Muscle layer of duodenum (tissue), 2 donors: ENCODE results near the gene ZHX3.

Experiments used
- H3K27ac ChIP-seq: one replicate; pipeline ENCODE4 v1.7.0; 2013; ENCODE audit warnings: mild to moderate bottlenecking, low read length
- H3K27me3 ChIP-seq: one replicate; pipeline ENCODE4 v1.7.0; 2013; ENCODE audit warnings: low read depth, mild to moderate bottlenecking, control low read depth, low read length
- H3K36me3 ChIP-seq, 2 donors: one replicate each; pipeline ENCODE4 v1.7.0; 2013; ENCODE audit warnings: low read length in 2 of 2, control low read depth in 1 of 2, mild to moderate bottlenecking in 1 of 2; ENCODE audit not compliant: insufficient read depth in 2 of 2, control insufficient read depth in 1 of 2
- H3K4me1 ChIP-seq, 2 donors: one replicate each; pipeline ENCODE4 v1.7.0; 2013; ENCODE audit warnings: low read length in 2 of 2, mild to moderate bottlenecking in 2 of 2, control low read depth in 1 of 2, moderate library complexity in 1 of 2; ENCODE audit not compliant: insufficient read depth in 2 of 2, control insufficient read depth in 1 of 2
- H3K4me3 ChIP-seq, 2 donors: one replicate each; pipeline ENCODE4 v1.7.0; 2013; ENCODE audit warnings: low read length in 2 of 2, low read depth in 1 of 2, mild to moderate bottlenecking in 1 of 2
- H3K9me3 ChIP-seq, 2 donors: one replicate each; pipeline ENCODE4 v1.7.0; 2013; ENCODE audit warnings: low read length in 2 of 2, control low read depth in 1 of 2, mild to moderate bottlenecking in 1 of 2; ENCODE audit not compliant: control insufficient read depth in 1 of 2
- donor health status: healthy.

Gene ZHX3

GRCh38 chr20:41155261-41155660 is 162.3 kb downstream of the ZHX3 start:
- H3K4me1 ChIP-seq, result peaks cover 9 to 19% of the 10 kb centered on the region in 2 donors
- H3K4me3 ChIP-seq, result no peak overlapping the region
- peaks cover 7% of the 10 kb centered on the region in 2 donors for H3K36me3 ChIP-seq
- no peaks in the 10 kb centered on the region for H3K9me3 ChIP-seq
- no peak overlapping the region for H3K27ac ChIP-seq
- H3K27me3 ChIP-seq, result no peaks in the 10 kb centered on the region

GRCh38 chr20:41154436-41155176 is 162.9 kb downstream of the ZHX3 start:
- Histone ChIP-seq H3K36me3 (peaks cover under 1 to 3% of the 10 kb centered on the region in 2 donors), H3K27ac (no peak overlapping the region), H3K4me1 (peaks cover 9 to 19% of the 10 kb centered on the region in 2 donors), H3K4me3 (no peak overlapping the region), H3K9me3 (no peaks in the 10 kb centered on the region), H3K27me3 (no peaks in the 10 kb centered on the region)

GRCh38 chr20:41152108-41152757 is 165.3 kb downstream of the ZHX3 start:
- Histone ChIP-seq H3K27me3 (no peaks in the 10 kb centered on the region), H3K4me3 (peak overlapping the region in 1 of 2 donors; percentile 16), H3K9me3 (no peaks in the 10 kb centered on the region), H3K27ac (no peak overlapping the region), H3K36me3 (no peaks in the 10 kb centered on the region), H3K4me1 (peaks cover 15 to 23% of the 10 kb centered on the region in 2 donors)

DNA sequence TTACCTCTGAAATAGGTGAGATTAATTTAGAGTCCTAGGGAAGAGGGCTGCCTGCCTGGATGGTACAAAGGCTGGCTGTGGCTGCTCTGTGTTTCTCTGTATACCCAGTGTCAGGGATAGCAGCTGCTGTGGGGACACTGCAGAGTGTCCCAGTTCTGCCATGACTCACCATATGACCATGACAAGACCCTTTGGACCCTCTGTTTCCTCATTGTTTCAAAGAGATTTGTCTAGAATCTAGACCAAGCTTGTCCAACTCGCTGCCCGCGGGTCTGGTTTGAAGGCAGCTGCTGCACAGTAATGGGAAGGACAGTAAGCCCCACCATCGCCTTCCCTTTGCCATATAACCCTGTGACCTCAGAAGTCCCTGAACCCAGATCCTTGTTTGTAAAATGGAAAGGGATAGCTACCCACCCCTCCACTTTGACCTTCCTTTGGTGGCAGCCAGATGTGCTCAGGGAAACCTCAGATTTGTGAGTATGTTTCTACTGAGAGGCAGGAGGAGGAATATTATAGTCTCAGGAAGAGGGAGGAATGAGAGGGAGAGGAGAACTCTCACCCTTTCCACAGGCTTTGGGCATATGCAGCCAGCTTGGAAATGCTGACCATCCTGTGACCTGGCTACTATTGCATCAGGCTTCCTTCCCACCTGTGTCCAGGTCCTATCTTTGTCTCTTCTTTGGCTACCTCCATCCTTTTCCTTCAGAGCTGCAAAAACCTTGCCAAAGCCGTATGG is 166.2 kb downstream of the ZHX3 start:
- Histone ChIP-seq H3K27me3 (no peaks in the 10 kb centered on the region), H3K4me3 (no peak overlapping the region), H3K9me3 (no peaks in the 10 kb centered on the region), H3K4me1 (peaks cover 15 to 23% of the 10 kb centered on the region in 2 donors), H3K27ac (no peak overlapping the region), H3K36me3 (no peaks in the 10 kb centered on the region)

DNA sequence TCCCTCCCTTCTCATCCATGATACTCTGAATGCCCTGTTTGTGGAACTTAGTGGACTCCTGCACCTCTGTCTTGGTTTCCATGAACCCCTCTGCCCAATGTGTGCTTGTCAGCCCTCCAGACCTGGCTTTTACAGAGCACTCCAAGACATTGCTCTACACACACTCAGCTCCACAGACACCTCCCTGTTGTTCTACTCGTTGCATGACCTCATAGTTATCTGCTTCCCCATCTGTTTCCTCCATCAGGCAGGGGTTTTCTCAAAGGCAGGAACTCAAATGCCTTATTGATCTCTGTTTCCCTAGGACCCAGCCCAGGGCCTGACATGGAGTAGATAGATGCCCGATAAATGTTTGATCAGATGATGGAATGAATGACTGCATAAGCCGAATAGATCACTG is 166.9 kb downstream of the ZHX3 start:
- Histone ChIP-seq H3K9me3 (no peaks in the 10 kb centered on the region), H3K4me3 (no peak overlapping the region), H3K27ac (no peak overlapping the region), H3K27me3 (no peaks in the 10 kb centered on the region), H3K36me3 (no peaks in the 10 kb centered on the region), H3K4me1 (peaks cover 15 to 29% of the 10 kb centered on the region in 2 donors)

DNA sequence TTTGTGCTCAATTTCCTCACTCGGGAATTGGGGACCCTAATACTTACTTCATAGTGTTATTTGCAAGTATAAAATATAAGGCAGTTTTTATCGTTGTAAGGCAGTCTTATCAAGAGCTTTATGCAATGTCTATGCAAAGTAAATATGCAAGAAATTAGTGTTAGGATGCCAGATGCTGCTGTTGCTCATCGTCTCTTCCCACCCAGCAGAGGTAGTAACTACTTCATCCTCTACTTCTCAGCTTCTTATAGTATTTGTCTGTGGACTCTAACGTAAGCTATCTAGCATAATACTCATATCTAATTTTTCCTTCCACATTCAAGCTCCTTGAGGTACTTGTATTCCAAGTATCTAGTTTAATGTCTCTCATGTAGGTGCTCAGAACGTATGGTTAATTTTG is 168.6 kb downstream of the ZHX3 start:
- no peaks in the 10 kb centered on the region for H3K27me3 ChIP-seq
- peak overlapping the region; percentile 41 for H3K27ac ChIP-seq
- no peak overlapping the region for H3K4me3 ChIP-seq
- no peaks in the 10 kb centered on the region for H3K9me3 ChIP-seq
- no peaks in the 10 kb centered on the region for H3K36me3 ChIP-seq
- H3K4me1 ChIP-seq, result peaks cover 15 to 24% of the 10 kb centered on the region in 2 donors

- Histone ChIP-seq H3K4me3 (no peak overlapping the region), H3K9me3 (no peaks in the 10 kb centered on the region), H3K36me3 (no peaks in the 10 kb centered on the region), H3K4me1 (peaks cover 15 to 30% of the 10 kb centered on the region in 2 donors), H3K27me3 (no peaks in the 10 kb centered on the region), H3K27ac (peak overlapping the region; percentile 19)
Measured at GRCh38 chr20:41147767-41148191, 169.8 kb downstream of the ZHX3 start.

DNA sequence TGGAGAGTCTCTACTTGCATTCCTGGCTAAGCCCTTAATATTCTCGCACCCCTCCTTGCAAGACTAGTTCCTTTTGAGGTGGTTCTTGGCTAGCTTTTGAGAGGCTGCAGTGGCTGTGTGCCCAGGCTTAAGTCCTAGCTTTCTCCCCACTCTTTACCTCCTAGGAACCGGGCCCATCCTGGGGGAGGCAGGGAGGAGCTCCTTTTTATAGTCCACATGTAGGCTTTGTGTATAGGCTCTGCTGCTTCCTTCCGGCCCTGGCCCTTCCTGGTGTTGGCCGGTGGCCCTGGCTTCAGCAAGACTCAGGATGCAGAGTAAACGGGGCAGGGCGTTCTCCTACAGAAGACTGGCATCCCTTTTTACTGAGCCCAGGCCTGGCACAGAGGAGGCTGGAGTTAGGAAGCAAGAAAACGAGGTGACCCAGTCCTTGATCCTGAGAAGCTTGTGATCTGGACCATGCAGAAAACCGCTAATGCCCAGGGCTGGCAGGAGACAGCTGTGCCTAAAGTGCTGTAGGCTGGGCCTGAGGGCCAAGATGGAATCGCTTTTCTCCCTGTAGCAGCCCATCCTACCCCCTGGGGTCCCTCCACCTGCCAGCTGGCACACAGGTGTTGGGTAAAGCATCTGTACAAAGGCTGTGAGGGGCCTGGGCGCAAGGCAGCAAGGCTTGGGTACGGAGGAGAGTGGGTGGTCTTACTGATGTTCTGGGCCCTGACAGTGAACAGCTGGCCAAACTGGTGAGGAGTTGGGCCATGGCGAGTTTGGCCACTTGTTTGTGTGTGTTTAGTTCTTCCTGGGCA is 171.5 kb downstream of the ZHX3 start:
- no peaks in the 10 kb centered on the region for H3K36me3 ChIP-seq
- no peak overlapping the region for H3K4me3 ChIP-seq
- H3K9me3 ChIP-seq, result no peaks in the 10 kb centered on the region
- H3K27ac ChIP-seq, result no peak overlapping the region
- H3K4me1 ChIP-seq, result peaks cover 10 to 37% of the 10 kb centered on the region in 2 donors
- H3K27me3 ChIP-seq, result no peaks in the 10 kb centered on the region

DNA sequence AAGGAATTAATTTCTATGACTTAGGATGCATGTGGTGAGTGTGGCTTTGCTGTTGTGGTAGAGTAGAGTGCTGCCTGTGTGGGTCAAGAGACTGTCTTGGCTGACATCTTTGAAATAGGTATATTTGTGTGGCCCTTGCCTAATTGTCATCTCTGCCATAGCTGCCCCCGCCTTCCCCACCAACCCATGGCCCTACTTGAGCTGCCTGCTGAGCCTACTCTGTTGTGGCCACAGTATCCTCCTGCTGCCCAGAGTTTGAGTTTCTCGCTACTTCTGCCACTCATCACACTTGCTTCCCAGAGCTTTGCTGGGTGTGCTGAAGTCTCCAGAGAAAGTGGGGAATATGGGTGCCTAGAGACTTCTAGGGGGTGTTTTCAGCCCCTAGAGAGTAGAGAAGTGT is 172.2 kb downstream of the ZHX3 start:
- no peaks in the 10 kb centered on the region for H3K36me3 ChIP-seq
- no peaks in the 10 kb centered on the region for H3K27me3 ChIP-seq
- peaks cover 7 to 40% of the 10 kb centered on the region in 2 donors for H3K4me1 ChIP-seq
- no peak overlapping the region for H3K27ac ChIP-seq
- H3K9me3 ChIP-seq, result no peaks in the 10 kb centered on the region
- no peak overlapping the region for H3K4me3 ChIP-seq

GRCh38 chr20:41143354-41143753 is 174.2 kb downstream of the ZHX3 start:
- no peaks in the 10 kb centered on the region for H3K27me3 ChIP-seq
- H3K27ac ChIP-seq, result no peak overlapping the region
- H3K4me3 ChIP-seq, result no peak overlapping the region
- H3K36me3 ChIP-seq, result no peaks in the 10 kb centered on the region
- peaks cover 4 to 59% of the 10 kb centered on the region in 2 donors for H3K4me1 ChIP-seq
- no peaks in the 10 kb centered on the region for H3K9me3 ChIP-seq

DNA sequence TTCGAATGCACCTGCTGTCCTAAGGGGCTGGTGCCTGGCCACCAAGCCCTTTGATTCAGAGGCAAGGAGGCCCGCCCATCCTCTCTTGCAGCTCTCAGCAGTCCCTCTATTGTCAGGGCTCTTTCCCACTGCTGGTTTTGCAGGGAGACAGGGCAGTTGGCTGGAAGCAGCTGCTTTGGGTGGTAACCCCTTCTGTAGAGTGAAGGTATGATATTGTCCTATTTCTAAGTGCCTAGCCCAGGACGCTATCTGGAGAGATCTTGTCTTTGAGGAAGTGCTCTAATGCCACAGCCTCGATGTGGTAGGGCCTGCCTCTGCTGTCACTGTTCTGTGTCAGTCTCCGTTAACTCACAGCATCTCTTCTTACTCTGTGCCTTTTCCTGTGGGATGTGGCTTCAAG is 174.6 kb downstream of the ZHX3 start:
- Histone ChIP-seq H3K4me3 (no peak overlapping the region), H3K27ac (no peak overlapping the region), H3K4me1 (peaks cover 4 to 57% of the 10 kb centered on the region in 2 donors), H3K27me3 (no peaks in the 10 kb centered on the region), H3K36me3 (no peaks in the 10 kb centered on the region), H3K9me3 (no peaks in the 10 kb centered on the region)
